WTC11 (cell line): Measurements from ENCODE around the gene NEK11. TPM values are rescaled to one million over a fixed set of nuclear protein-coding genes. Genes with fewer than 3 reads are reported as not detected.

ENCODE experiments used
- ATAC-seq: fragments of 200-7000 bp; cut with Tn5 transposase; 2 replicates; pipeline ENCODE4 v1.10.0; 2021; ENCODE audit warnings: mild to moderate bottlenecking, moderate library complexity
- CTCF ChIA-PET: fragments of 300-600 bp; sonication (Branson Sonifier 250); formaldehyde crosslinking; loops from one replicate; lab custom pipeline; 2021; ENCODE audit warnings: antibody characterized with exemption; lab: Charles Lee
- POLR2A ChIA-PET: fragments of 350-600 bp; sonication (Branson Sonifier 250); formaldehyde crosslinking; loops from one replicate; lab custom pipeline; 2021; ENCODE audit warnings: antibody characterized with exemption; lab: Charles Lee
- DNase-seq: peaks from one replicate; pipeline ENCODE4 v3.0.0; 2021; ENCODE audit warnings: low spot score
- H3K27ac Mint-ChIP-seq: 2 replicates; pipeline ENCODE4 v1.8.0; 2021; ENCODE audit warnings: mixed read lengths
- H3K27me3 Mint-ChIP-seq: 2 replicates; pipeline ENCODE4 v1.8.0; 2021; ENCODE audit warnings: low read depth, mild to moderate bottlenecking, moderate library complexity, mixed read lengths
- H3K36me3 Mint-ChIP-seq: 2 replicates; pipeline ENCODE4 v1.8.0; 2021; ENCODE audit warnings: mixed read lengths
- H3K4me1 Mint-ChIP-seq: 2 replicates; pipeline ENCODE4 v1.8.0; 2022; ENCODE audit warnings: mixed read lengths
- H3K4me3 Mint-ChIP-seq: 2 replicates; pipeline ENCODE4 v1.8.0; 2021; ENCODE audit warnings: mild to moderate bottlenecking, moderate library complexity, mixed read lengths
- H3K9me3 Mint-ChIP-seq: 2 replicates; pipeline ENCODE4 v1.8.0; 2021; ENCODE audit warnings: mixed read lengths
- ATF1 ChIP-seq: sonication (generic); formaldehyde crosslinking; IDR thresholded peaks from 2 replicates; pipeline ENCODE4 v1.8.1; 2023; ENCODE audit warnings: mild to moderate bottlenecking, moderate library complexity, missing genetic modification reagents
- EMX1 ChIP-seq: fragments of 250-450 bp; sonication (Bioruptor Pico); IDR thresholded peaks from 2 replicates; pipeline ENCODE4 v1.8.0; 2021; ENCODE audit warnings: mild to moderate bottlenecking
- ETV6 ChIP-seq: sonication (generic); formaldehyde crosslinking; IDR thresholded peaks from 2 replicates; pipeline ENCODE4 v1.8.1; 2022; ENCODE audit warnings: mild to moderate bottlenecking, missing genetic modification reagents
- IRF1 ChIP-seq: sonication (generic); formaldehyde crosslinking; IDR thresholded peaks from 2 replicates; pipeline ENCODE4 v1.8.0; 2023; ENCODE audit warnings: missing genetic modification reagents
- IRF2 ChIP-seq: sonication (generic); formaldehyde crosslinking; IDR thresholded peaks from 2 replicates; pipeline ENCODE4 v1.8.0; 2022; ENCODE audit warnings: low read depth, missing genetic modification reagents, borderline replicate concordance
- MYBL2 ChIP-seq: sonication (generic); formaldehyde crosslinking; IDR thresholded peaks from 2 replicates; pipeline ENCODE4 v1.8.1; 2023; ENCODE audit warnings: mild to moderate bottlenecking, moderate library complexity, missing genetic modification reagents
- NFE2L1 ChIP-seq: sonication (generic); formaldehyde crosslinking; IDR thresholded peaks from 2 replicates; pipeline ENCODE4 v1.8.1; 2023; ENCODE audit warnings: missing genetic modification reagents
- SMAD3 ChIP-seq: sonication (generic); formaldehyde crosslinking; IDR thresholded peaks from 2 replicates; pipeline ENCODE4 v1.8.0; 2022; ENCODE audit warnings: missing genetic modification reagents, mild to moderate bottlenecking, borderline replicate concordance
- SMAD4 ChIP-seq: sonication (generic); formaldehyde crosslinking; IDR thresholded peaks from 2 replicates; pipeline ENCODE4 v1.8.0; 2022; ENCODE audit warnings: mild to moderate bottlenecking, missing genetic modification reagents
- TEAD4 ChIP-seq: sonication (generic); formaldehyde crosslinking; IDR thresholded peaks from 2 replicates; pipeline ENCODE4 v1.8.0; 2022; ENCODE audit warnings: mild to moderate bottlenecking, missing genetic modification reagents
- ZNF416 ChIP-seq: fragments of 250-450 bp; sonication (Bioruptor Pico); IDR thresholded peaks from 2 replicates; pipeline ENCODE4 v1.9.0; 2021; ENCODE audit warnings: mild to moderate bottlenecking, inconsistent platforms
- total RNA-seq: library from RNA; stranded (reverse); gene quantifications from 3 replicates; pipeline ENCODE4 v1.2.3, GENCODE V29; 2021
- TF ChIP-seq, protein P1 (sequence below): sonication (generic); formaldehyde crosslinking; IDR thresholded peaks from 2 replicates; pipeline ENCODE4 v1.8.0; 2022; ENCODE audit warnings: mild to moderate bottlenecking, missing genetic modification reagents
- TF ChIP-seq, protein P2 (sequence below): sonication (generic); formaldehyde crosslinking; IDR thresholded peaks from 2 replicates; pipeline ENCODE4 v1.8.1; 2022; ENCODE audit warnings: mild to moderate bottlenecking, missing genetic modification reagents, moderate library complexity, borderline replicate concordance
- TF ChIP-seq, protein P3 (sequence below): sonication (generic); formaldehyde crosslinking; IDR thresholded peaks from 2 replicates; pipeline ENCODE4 v1.8.1; 2023; ENCODE audit warnings: mild to moderate bottlenecking, moderate library complexity, missing genetic modification reagents
- TF ChIP-seq, protein P4 (sequence below): sonication (generic); formaldehyde crosslinking; conservative IDR thresholded peaks from 2 replicates; pipeline ENCODE4 v1.8.1; 2023; ENCODE audit warnings: mild to moderate bottlenecking, low read depth, missing genetic modification reagents, moderate library complexity
- TF ChIP-seq, protein P5 (sequence below): sonication (generic); formaldehyde crosslinking; IDR thresholded peaks from 2 replicates; pipeline ENCODE4 v1.8.1; 2023; ENCODE audit warnings: mild to moderate bottlenecking, missing genetic modification reagents

Gene NEK11
- total RNA-seq, 1 experiment from 2014 or later = 1.6 TPM

- TF ChIP-seq, protein P1, sequence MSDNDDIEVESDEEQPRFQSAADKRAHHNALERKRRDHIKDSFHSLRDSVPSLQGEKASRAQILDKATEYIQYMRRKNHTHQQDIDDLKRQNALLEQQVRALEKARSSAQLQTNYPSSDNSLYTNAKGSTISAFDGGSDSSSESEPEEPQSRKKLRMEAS (CRISPR knock-in tag) = no peak
- TF ChIP-seq, protein P2, sequence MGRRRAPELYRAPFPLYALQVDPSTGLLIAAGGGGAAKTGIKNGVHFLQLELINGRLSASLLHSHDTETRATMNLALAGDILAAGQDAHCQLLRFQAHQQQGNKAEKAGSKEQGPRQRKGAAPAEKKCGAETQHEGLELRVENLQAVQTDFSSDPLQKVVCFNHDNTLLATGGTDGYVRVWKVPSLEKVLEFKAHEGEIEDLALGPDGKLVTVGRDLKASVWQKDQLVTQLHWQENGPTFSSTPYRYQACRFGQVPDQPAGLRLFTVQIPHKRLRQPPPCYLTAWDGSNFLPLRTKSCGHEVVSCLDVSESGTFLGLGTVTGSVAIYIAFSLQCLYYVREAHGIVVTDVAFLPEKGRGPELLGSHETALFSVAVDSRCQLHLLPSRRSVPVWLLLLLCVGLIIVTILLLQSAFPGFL = no peak
- TF ChIP-seq, protein P3, sequence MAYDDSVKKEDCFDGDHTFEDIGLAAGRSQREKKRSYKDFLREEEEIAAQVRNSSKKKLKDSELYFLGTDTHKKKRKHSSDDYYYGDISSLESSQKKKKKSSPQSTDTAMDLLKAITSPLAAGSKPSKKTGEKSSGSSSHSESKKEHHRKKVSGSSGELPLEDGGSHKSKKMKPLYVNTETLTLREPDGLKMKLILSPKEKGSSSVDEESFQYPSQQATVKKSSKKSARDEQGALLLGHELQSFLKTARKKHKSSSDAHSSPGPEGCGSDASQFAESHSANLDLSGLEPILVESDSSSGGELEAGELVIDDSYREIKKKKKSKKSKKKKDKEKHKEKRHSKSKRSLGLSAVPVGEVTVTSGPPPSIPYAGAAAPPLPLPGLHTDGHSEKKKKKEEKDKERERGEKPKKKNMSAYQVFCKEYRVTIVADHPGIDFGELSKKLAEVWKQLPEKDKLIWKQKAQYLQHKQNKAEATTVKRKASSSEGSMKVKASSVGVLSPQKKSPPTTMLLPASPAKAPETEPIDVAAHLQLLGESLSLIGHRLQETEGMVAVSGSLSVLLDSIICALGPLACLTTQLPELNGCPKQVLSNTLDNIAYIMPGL (CRISPR knock-in tag) = no peak
- TF ChIP-seq IRF2 (CRISPR knock-in tag) (no peak), ATF1 (CRISPR knock-in tag) (no peak), SMAD4 (CRISPR knock-in tag) (no peak), EMX1 (CRISPR knock-in tag) (no peak), MYBL2 (CRISPR knock-in tag) (no peak), NFE2L1 (CRISPR knock-in tag) (no peak), IRF1 (CRISPR knock-in tag) (no peak), TEAD4 (CRISPR knock-in tag) (no peak)
- TF ChIP-seq, protein P4, sequence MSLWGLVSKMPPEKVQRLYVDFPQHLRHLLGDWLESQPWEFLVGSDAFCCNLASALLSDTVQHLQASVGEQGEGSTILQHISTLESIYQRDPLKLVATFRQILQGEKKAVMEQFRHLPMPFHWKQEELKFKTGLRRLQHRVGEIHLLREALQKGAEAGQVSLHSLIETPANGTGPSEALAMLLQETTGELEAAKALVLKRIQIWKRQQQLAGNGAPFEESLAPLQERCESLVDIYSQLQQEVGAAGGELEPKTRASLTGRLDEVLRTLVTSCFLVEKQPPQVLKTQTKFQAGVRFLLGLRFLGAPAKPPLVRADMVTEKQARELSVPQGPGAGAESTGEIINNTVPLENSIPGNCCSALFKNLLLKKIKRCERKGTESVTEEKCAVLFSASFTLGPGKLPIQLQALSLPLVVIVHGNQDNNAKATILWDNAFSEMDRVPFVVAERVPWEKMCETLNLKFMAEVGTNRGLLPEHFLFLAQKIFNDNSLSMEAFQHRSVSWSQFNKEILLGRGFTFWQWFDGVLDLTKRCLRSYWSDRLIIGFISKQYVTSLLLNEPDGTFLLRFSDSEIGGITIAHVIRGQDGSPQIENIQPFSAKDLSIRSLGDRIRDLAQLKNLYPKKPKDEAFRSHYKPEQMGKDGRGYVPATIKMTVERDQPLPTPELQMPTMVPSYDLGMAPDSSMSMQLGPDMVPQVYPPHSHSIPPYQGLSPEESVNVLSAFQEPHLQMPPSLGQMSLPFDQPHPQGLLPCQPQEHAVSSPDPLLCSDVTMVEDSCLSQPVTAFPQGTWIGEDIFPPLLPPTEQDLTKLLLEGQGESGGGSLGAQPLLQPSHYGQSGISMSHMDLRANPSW (CRISPR knock-in tag) = no peak
- TF ChIP-seq, all 79 proteins: peak for 0
These were observed 54.5 kb downstream of the NEK11 start (continued) for GRCh38 chr3:131081224-131081623.

DNA sequence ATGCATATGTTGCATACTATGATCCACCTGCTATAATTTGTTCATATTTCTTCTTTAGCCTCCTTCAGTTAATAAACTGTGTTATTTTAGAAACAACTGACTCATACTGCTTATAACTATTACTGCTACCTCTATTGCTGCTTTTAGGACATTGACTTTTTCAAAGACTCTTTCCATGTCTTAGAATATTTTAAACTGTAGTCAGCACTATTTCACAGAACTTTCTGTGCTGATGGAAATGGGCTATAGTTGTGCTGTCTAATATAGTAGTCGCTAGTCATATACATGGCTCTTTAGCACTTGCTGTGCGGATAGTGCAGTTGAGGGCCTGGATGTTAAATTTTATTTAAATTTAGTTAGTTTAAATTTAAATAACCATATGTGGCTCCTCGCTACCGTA, 55.6 kb downstream of the NEK11 start:
- POLR2A ChIA-PET = no interaction called here
- peaks cover 20% of the 10 kb centered on the region for H3K4me1 Mint-ChIP-seq
- no peak overlapping the region for H3K4me3 Mint-ChIP-seq
- no peak for TF ChIP-seq EMX1 (CRISPR knock-in tag)
- no peak for TF ChIP-seq SMAD3 (CRISPR knock-in tag)
- no peak for TF ChIP-seq ZNF416 (CRISPR knock-in tag)
- TF ChIP-seq ETV6 = no peak
- TF ChIP-seq, protein P5, sequence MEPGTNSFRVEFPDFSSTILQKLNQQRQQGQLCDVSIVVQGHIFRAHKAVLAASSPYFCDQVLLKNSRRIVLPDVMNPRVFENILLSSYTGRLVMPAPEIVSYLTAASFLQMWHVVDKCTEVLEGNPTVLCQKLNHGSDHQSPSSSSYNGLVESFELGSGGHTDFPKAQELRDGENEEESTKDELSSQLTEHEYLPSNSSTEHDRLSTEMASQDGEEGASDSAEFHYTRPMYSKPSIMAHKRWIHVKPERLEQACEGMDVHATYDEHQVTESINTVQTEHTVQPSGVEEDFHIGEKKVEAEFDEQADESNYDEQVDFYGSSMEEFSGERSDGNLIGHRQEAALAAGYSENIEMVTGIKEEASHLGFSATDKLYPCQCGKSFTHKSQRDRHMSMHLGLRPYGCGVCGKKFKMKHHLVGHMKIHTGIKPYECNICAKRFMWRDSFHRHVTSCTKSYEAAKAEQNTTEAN (CRISPR knock-in tag) = no peak
- TF ChIP-seq TEAD4 (CRISPR knock-in tag) = no peak
- TF ChIP-seq, protein P3 (CRISPR knock-in tag) = no peak
- DNase-seq (no peak), ATAC-seq (no peak)
- no peaks in the 10 kb centered on the region for H3K27me3 Mint-ChIP-seq
- no peaks in the 10 kb centered on the region for H3K36me3 Mint-ChIP-seq
- H3K9me3 Mint-ChIP-seq = no peaks in the 10 kb centered on the region
- H3K27ac Mint-ChIP-seq = no peak overlapping the region
- CTCF ChIA-PET = interaction anchor here (1.4 kb wide), 1 partner anchor 49 kb away, joined by 3 read pairs; no protein-coding TSS in a partner anchor
